Body of pancreas (tissue), 4 donors: ENCODE results near the gene PRSS22. TPM values are rescaled to one million over a fixed set of nuclear protein-coding genes. Genes with fewer than 3 reads are reported as not detected.

Experiments
- ATAC-seq: fragments of 150-250 bp; one replicate; pipeline ENCODE4 v1.9.1; 2016
- DNase-seq, 4 donors: peaks; one replicate each; pipeline ENCODE4 v3.0.0-alpha.2; 2019
- H3K27ac ChIP-seq, 4 donors: fragments of 200-600 bp; sonication (generic); 1 replicate in 3 of 4; 2 replicates in 1 of 4; pipeline versions ENCODE4 v1.5.1 to v1.6.1; 2016 to 2019; ENCODE audit warnings: mild to moderate bottlenecking in 1 of 4, mixed read lengths in 1 of 4, moderate library complexity in 1 of 4
- H3K27me3 ChIP-seq, 2 donors: fragments of 200-600 bp; sonication (generic); one replicate each; pipeline ENCODE4 v1.6.0; 2016; ENCODE audit warnings: mild to moderate bottlenecking in 1 of 2
- H3K36me3 ChIP-seq, 2 donors: fragments of 200-600 bp; sonication (generic); replicated peaks in 1 of 2; 2 replicates each; pipeline ENCODE4 v1.5.1; 2016; ENCODE audit warnings: low read depth in 2 of 2; ENCODE audit not compliant: insufficient read depth in 1 of 2
- H3K4me1 ChIP-seq: fragments of 200-600 bp; sonication (generic); one replicate; pipeline ENCODE4 v1.6.0; 2016
- H3K4me3 ChIP-seq, 2 donors: fragments of 200-600 bp; sonication (generic); 1 replicate in 1 of 2; 2 replicates in 1 of 2; pipeline ENCODE4 v1.5.1; 2016 to 2019
- H3K9me3 ChIP-seq, 3 donors: fragments of 200-600 bp; sonication (generic); 1 replicate in 2 of 3; 2 replicates in 1 of 3; pipeline ENCODE4 v1.5.1; 2016
- CTCF ChIP-seq, 7 experiments: fragments of 450-650 bp in 4 of 7; fragments of 200-600 bp in 3 of 7; sonication (generic) in 3 of 7; IDR thresholded peaks; one replicate each; pipeline ENCODE4 v1.5.1; 2016 to 2019; ENCODE audit warnings: antibody characterized with exemption in 7 of 7
- POLR2A ChIP-seq, 3 donors: fragments of 450-650 bp; IDR thresholded peaks; one replicate each; pipeline ENCODE4 v1.6.1; 2016; ENCODE audit warnings: antibody characterized with exemption in 3 of 3, mild to moderate bottlenecking in 2 of 3
- WGBS, 2 donors: methylation state at CpG; one replicate each; pipeline ENCODE4 v1.1.5; 2017; 5-methylcytosine and 5-hydroxymethylcytosine counted together
- intact Hi-C: fragments of 100-400 bp; cut with DNase I; formaldehyde crosslinking; loops from one replicate; pipeline ENCODE4 v1.15.1; 2023
- total RNA-seq, 2 donors: library from RNA; depleted of rRNA; stranded (reverse); fragments of >200 nt; gene quantifications; one replicate each; pipeline ENCODE4 v1.1.0, GENCODE V29; 2016

PRSS22 gene
- total RNA-seq, 2 donors from 2014 or later, result 3.6 to 19.4 TPM

DNA sequence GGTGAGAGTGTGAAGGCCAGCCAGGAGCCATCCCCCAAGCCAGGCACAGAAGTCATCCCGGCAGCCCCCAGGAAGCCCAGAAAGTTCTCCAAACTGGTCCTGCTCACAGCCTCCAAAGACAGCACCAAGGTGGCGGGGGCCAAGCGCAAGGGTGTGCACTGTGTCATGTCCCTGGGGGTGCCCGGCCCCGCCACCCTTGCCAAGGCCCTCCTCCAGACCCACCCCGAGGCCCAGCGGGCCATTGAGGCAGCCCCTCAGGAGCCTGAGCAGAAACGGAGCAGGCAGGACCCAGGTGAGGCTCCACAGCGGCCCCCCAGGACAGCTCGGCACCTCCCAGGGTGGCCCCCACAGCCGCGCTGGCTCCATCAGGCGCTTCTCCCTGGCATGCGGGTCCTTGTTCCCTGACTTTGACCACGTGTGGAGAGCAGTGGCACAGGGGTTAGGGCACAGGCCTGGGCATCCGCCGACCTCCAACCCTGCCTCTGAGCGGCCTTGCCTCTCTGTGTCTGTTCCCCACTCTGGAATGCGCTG is 38.6 kb upstream of the PRSS22 start:
- Histone ChIP-seq H3K27me3 (no peaks in the 10 kb centered on the region), H3K4me3 (no peak overlapping the region), H3K9me3 (no peaks in the 10 kb centered on the region), H3K4me1 (no peaks in the 10 kb centered on the region), H3K27ac (no peak overlapping the region), H3K36me3 (no peaks in the 10 kb centered on the region)
- ATAC-seq (no peak), DNase-seq (no peak)
- 95 to 100% methylated on average over 4 to 10 of the region's 19 CpGs for WGBS, 2 donors
- intact Hi-C loops, result no loop called here
- no peak for TF ChIP-seq POLR2A (IDR thresholded peaks at IDR 0.05)
- TF ChIP-seq CTCF (IDR thresholded peaks at IDR 0.05), result no peak

DNA sequence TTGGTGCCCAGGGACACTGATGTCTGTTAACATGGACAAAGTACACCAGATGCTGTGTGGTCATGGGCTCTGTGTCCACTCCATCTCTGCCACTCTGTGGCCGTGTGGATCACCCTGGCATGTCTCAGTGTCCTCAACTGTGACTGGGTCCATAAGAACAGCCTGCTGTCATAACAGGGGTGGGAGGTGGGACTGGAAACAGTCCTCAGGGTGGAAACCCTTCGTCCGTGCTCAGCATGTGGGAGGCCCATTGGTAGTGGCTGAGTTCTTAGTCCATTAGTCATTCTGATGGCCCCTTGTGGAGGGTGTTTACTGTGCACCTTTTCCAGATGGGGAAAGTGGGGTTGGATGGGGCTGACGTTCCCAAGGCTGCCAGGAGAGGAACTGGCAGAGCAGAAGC is 37.8 kb upstream of the PRSS22 start:
- no peaks in the 10 kb centered on the region for H3K36me3 ChIP-seq
- intact Hi-C loops, result no loop called here
- WGBS, 2 donors, result 74% methylated on average over 3 of the region's 4 CpGs; no CpG with 5 or more reads in 1 of the 2 donors

DNA sequence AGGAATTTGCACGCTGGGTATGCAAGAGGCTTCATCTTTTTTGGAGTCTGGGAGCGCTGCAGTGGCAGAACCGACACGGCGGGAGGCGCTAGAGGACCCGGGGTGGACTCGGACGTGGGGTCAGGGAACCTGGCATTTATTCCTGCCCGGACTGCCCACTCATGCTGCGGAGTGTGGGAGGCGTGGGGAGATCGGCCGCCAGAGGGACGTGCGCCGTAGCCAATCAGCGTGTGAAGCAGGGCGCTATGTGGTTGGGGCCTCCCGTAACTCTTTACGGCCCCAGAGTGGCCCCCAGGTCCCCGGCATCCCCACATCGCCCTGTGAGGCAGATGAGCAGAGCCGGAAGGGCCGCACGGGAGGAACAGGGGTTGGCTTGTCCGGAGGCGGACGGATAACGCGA is 36.3 kb upstream of the PRSS22 start:
- DNase-seq (no peak), ATAC-seq (no peak)
- 84 to 85% methylated on average over 17 to 31 of the region's 31 CpGs for WGBS, 2 donors

More for the DNA sequence above, 37.8 kb upstream of the PRSS22 start:
- Histone ChIP-seq H3K4me1 (no peaks in the 10 kb centered on the region), H3K27ac (no peak overlapping the region), H3K4me3 (no peak overlapping the region), H3K9me3 (no peaks in the 10 kb centered on the region), H3K27me3 (no peaks in the 10 kb centered on the region)
- no peak for ATAC-seq
- no peak for DNase-seq
- TF ChIP-seq CTCF (IDR thresholded peaks at IDR 0.05), result no peak

GRCh38 chr16:2884041-2884451 is 26.1 kb upstream of the PRSS22 start:
- WGBS, 2 donors, result 54 to 55% methylated on average over 18 of the region's 18 CpGs
- H3K36me3 ChIP-seq, result no peaks in the 10 kb centered on the region
- intact Hi-C loops, result no loop called here
- no peak overlapping the region for H3K4me3 ChIP-seq
- no peaks in the 10 kb centered on the region for H3K27me3 ChIP-seq
- H3K4me1 ChIP-seq, result peaks cover 19% of the 10 kb centered on the region
- TF ChIP-seq CTCF (IDR thresholded peaks at IDR 0.05), result no peak
- TF ChIP-seq POLR2A (IDR thresholded peaks at IDR 0.05), result no peak
- no peaks in the 10 kb centered on the region for H3K9me3 ChIP-seq
- no peak for ATAC-seq
- H3K27ac ChIP-seq, result peak overlapping the region in 3 of 4 donors; percentile 88 to 92 (median 90)
- DNase-seq, result no peak

More for the DNA sequence above, 36.3 kb upstream of the PRSS22 start:
- H3K4me1 ChIP-seq, result no peaks in the 10 kb centered on the region
- no peaks in the 10 kb centered on the region for H3K27me3 ChIP-seq
- TF ChIP-seq CTCF (IDR thresholded peaks at IDR 0.05) (no peak), POLR2A (IDR thresholded peaks at IDR 0.05) (no peak)
- H3K27ac ChIP-seq, result no peak overlapping the region
- H3K4me3 ChIP-seq, result no peak overlapping the region
- intact Hi-C loops, result no loop called here
- no peaks in the 10 kb centered on the region for H3K36me3 ChIP-seq
- no peaks in the 10 kb centered on the region for H3K9me3 ChIP-seq

DNA sequence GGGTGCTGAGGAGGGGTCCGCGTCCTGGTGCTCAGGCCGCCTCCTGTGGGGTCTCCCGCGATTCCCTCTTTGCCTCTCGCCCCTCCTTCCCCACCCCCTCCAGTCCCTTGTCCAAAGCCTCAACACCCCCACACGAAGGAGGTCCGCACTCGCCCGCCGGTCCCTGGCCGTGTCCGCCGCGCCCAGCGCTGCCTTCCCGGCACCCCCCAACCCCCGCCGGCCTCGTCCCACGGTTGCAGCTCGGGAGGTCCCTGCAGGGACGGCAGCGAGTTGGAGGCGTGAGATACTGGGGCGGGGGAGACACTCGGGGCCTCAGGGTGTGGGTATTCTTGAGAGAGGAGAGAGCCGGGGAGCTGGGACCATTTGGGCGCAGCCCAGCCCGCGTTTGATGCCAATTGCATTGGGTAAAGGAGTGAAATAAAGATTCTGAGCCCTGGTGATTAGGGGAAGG is 25.5 kb upstream of the PRSS22 start:
- ATAC-seq (peak; percentile 1), DNase-seq (peak in 2 of 4 donors; percentile 16 to 40)
- intact Hi-C loops, result no loop called here

More for the DNA sequence above, 25.5 kb upstream of the PRSS22 start:
- Histone ChIP-seq H3K36me3 (no peaks in the 10 kb centered on the region), H3K27ac (peak overlapping the region; percentile 88 to 95 (median 91)), H3K4me3 (peak overlapping the region; percentile 43 to 55), H3K27me3 (no peaks in the 10 kb centered on the region), H3K9me3 (no peaks in the 10 kb centered on the region), H3K4me1 (peaks cover 19% of the 10 kb centered on the region)
- TF ChIP-seq POLR2A (IDR thresholded peaks at IDR 0.05) (no peak), CTCF (IDR thresholded peaks at IDR 0.05) (no peak)
- WGBS, 2 donors, result 0 to 2% methylated on average over 9 to 26 of the region's 31 CpGs
